Endothelial cell of umbilical vein (primary cell): ENCODE results near the gene IRF2. TPM values are rescaled to one million over a fixed set of nuclear protein-coding genes. Genes with fewer than 3 reads are reported as not detected.

Experiments used
- BruUV-seq: library from RNA; stranded (reverse); fragments of 400-500 nt; replicated peaks from 2 replicates; lab custom pipeline; 2021; lab: Mats Ljungman, UMichigan
- CTCF ChIA-PET: fragments of 300-600, 350-600 bp; sonication (Branson Sonifier 250); formaldehyde crosslinking; loops from one replicate; lab custom pipeline; 2021; ENCODE audit warnings: antibody characterized with exemption, inconsistent platforms; lab: Charles Lee
- POLR2A ChIA-PET: fragments of 300-600, 350-600 bp; sonication (Branson Sonifier 250); formaldehyde crosslinking; loops from one replicate; lab custom pipeline; 2021; ENCODE audit warnings: antibody characterized with exemption, inconsistent platforms; lab: Charles Lee
- DNase-seq: peaks from one replicate; pipeline ENCODE4 v3.0.0-alpha.2; 2011; ENCODE audit warnings: low read depth, low spot score
- FAIRE-seq: peaks from 2 replicates; lab custom pipeline; 2011; peaks lifted over from hg19 to GRCh38; lab: Jason Lieb, UNC
- H2AFZ ChIP-seq: 2 replicates; pipeline ENCODE4 v1.6.0; 2012; ENCODE audit warnings: low read depth, low read length, control low read depth, inconsistent platforms
- H3K27ac ChIP-seq: 2 replicates; pipeline ENCODE4 v1.5.1; 2011; ENCODE audit warnings: low read depth, mild to moderate bottlenecking, control low read depth, low read length, moderate library complexity; ENCODE audit not compliant: insufficient read depth
- H3K27me3 ChIP-seq, 2 experiments: 2 replicates each; pipeline versions ENCODE4 v1.6.0 to v1.6.1; 2011; ENCODE audit warnings: low read length in 2 of 2, mixed read lengths in 1 of 2; ENCODE audit not compliant: control insufficient read depth in 2 of 2, insufficient read depth in 2 of 2
- H3K36me3 ChIP-seq, 2 experiments: 2 replicates in 1 of 2; 3 replicates in 1 of 2; pipeline ENCODE4 v1.5.1; 2011; ENCODE audit warnings: low read length in 2 of 2, mild to moderate bottlenecking in 1 of 2, moderate library complexity in 1 of 2; ENCODE audit not compliant: control insufficient read depth in 2 of 2, insufficient read depth in 2 of 2; ENCODE audit errors: extremely low read depth in 1 of 2
- H3K4me1 ChIP-seq: 3 replicates; pipeline ENCODE4 v1.5.1; 2011; ENCODE audit warnings: mild to moderate bottlenecking, low read length; ENCODE audit not compliant: control insufficient read depth, insufficient read depth; ENCODE audit errors: extremely low read depth
- H3K4me2 ChIP-seq: 2 replicates; pipeline ENCODE4 v1.6.1; 2011; ENCODE audit warnings: low read length, control low read depth, mixed read lengths; ENCODE audit not compliant: insufficient read depth
- H3K4me3 ChIP-seq, 3 experiments: fragments of 200-600 bp in 1 of 3; sonication (generic), shearing (Covaris generic) in 1 of 3; replicated peaks in 1 of 3; 2 replicates each; pipeline ENCODE4 v1.5.1; 2011 to 2016; ENCODE audit warnings: control low read depth in 3 of 3, low read length in 3 of 3, mild to moderate bottlenecking in 2 of 3, inconsistent platforms in 1 of 3, low read depth in 1 of 3, moderate library complexity in 1 of 3; ENCODE audit not compliant: insufficient read depth in 1 of 3
- H3K79me2 ChIP-seq: 2 replicates; pipeline ENCODE4 v1.6.0; 2012; ENCODE audit warnings: low read length, inconsistent platforms; ENCODE audit not compliant: control insufficient read depth, insufficient read depth
- H3K9ac ChIP-seq: replicated peaks from 2 replicates; pipeline ENCODE3; 2011; ENCODE audit warnings: low read length, control low read depth; ENCODE audit not compliant: insufficient read depth; ENCODE audit errors: extremely low read depth
- H3K9me1 ChIP-seq: replicated peaks from 3 replicates; pipeline ENCODE4 v1.6.0; 2011; ENCODE audit warnings: mild to moderate bottlenecking, low read length; ENCODE audit not compliant: control insufficient read depth, insufficient read depth; ENCODE audit errors: extremely low read depth
- H3K9me3 ChIP-seq: replicated peaks from 2 replicates; pipeline ENCODE4 v1.5.1; 2012; ENCODE audit warnings: low read length, inconsistent platforms; ENCODE audit not compliant: control insufficient read depth, insufficient read depth
- H4K20me1 ChIP-seq: replicated peaks from 2 replicates; pipeline ENCODE3; 2011; ENCODE audit warnings: mild to moderate bottlenecking, low read length; ENCODE audit not compliant: control insufficient read depth, insufficient read depth; ENCODE audit errors: extremely low read depth
- EZH2 ChIP-seq: IDR thresholded peaks from 2 replicates; pipeline ENCODE4 v1.6.1; 2012; ENCODE audit warnings: borderline replicate concordance, low read depth, mild to moderate bottlenecking, moderate library complexity, low read length, inconsistent platforms; ENCODE audit not compliant: severe bottlenecking
- FOS ChIP-seq: IDR thresholded peaks from 2 replicates; pipeline ENCODE4 v1.6.1; 2011; ENCODE audit warnings: mild to moderate bottlenecking, low read length, moderate library complexity, borderline replicate concordance; ENCODE audit not compliant: insufficient read depth
- GATA2 ChIP-seq: IDR thresholded peaks from 2 replicates; pipeline ENCODE4 v1.7.0; 2011; ENCODE audit warnings: low read depth, mild to moderate bottlenecking, moderate library complexity, mixed read lengths, low read length; ENCODE audit not compliant: insufficient read length, insufficient read depth
- JUN ChIP-seq: IDR thresholded peaks from 2 replicates; pipeline ENCODE4 v1.6.1; 2011; ENCODE audit warnings: borderline replicate concordance, low read depth; ENCODE audit not compliant: insufficient read length, insufficient read depth
- MYC ChIP-seq: IDR thresholded peaks from one replicate; pipeline ENCODE4 v1.6.1; 2011; ENCODE audit warnings: mild to moderate bottlenecking, low read depth, low read length
- POLR2A ChIP-seq: IDR thresholded peaks from 2 replicates; pipeline ENCODE4 v1.6.1; 2012; ENCODE audit warnings: low read depth, mild to moderate bottlenecking, control low read depth, low read length
- POLR2AphosphoS5 ChIP-seq: IDR thresholded peaks from 2 replicates; pipeline ENCODE4 v1.6.1; 2012; ENCODE audit warnings: low read depth, mild to moderate bottlenecking, control low read depth, low read length, moderate library complexity; ENCODE audit not compliant: insufficient read depth
- dilution Hi-C: fragments of 300-500 bp; cut with MboI; formaldehyde crosslinking; loops from one replicate; pipeline ENCODE4 v1.15.0; 2019; ENCODE audit warnings: low sequenced_read_pairs; ENCODE audit not compliant: extremely low pct_ligation_motif_present
- intact Hi-C: fragments of 100-400 bp; cut with micrococcal nuclease; formaldehyde crosslinking; loops from one replicate; pipeline ENCODE4 v1.10.0; 2022
- polyA plus RNA-seq, 4 experiments: library from polyadenylated mRNA; depleted of rRNA in 3 of 4; stranded (reverse) in 3 of 4; unstranded in 1 of 4; fragments of >200 nt; gene quantifications; 2 replicates each; pipeline versions ENCODE4 v1.2.1 to v1.2.3, GENCODE V29; 2011 to 2012; ENCODE audit warnings: missing spikeins in 1 of 4
- total RNA-seq: library from RNA; stranded (reverse); gene quantifications from 2 replicates; pipeline ENCODE4 v1.2.3, GENCODE V29; 2021
- TF ChIP-seq, protein P1 (sequence below): IDR thresholded peaks from 2 replicates; pipeline ENCODE4 v1.6.1; 2011; ENCODE audit not compliant: insufficient read depth, insufficient read length
- TF ChIP-seq, protein P2 (sequence below), 2 donors: IDR thresholded peaks; 1 replicate in 1 of 2; 2 replicates in 1 of 2; pipeline ENCODE4 v1.5.1; 2011; ENCODE audit warnings: low read length in 2 of 2, mild to moderate bottlenecking in 2 of 2, moderate library complexity in 2 of 2, control low read depth in 1 of 2, inconsistent platforms in 1 of 2, low read depth in 1 of 2; ENCODE audit not compliant: insufficient read depth in 1 of 2; ENCODE audit errors: extremely low read depth in 1 of 2

Gene IRF2
- total and polyA plus RNA-seq, 2 donors (not counting 3 experiments of a cell fraction or from before 2014, with no cell fraction given): 26.9 to 27.6 TPM

DNA sequence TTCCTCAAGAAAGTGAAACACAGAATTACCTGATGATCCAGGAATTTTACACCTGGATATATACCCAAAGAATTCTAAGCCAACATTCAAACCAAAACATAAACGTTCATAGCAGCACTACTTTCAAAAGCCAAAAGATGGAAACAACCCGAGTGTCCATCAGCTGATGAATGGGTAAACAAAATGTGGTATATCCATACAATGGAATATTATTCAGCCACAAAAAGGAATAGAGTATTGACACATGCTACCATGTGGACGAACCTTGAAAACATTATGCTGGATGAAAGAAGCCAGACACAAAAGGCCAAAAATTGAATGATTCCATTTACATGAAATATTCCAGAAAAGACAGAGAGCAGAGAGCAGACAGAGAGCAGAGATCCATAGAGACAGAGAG is 52.0 kb downstream of the IRF2 start:
- no peak overlapping the region for H3K4me3 ChIP-seq
- no peaks in the 10 kb centered on the region for H3K9me1 ChIP-seq
- no peak overlapping the region for H3K27ac ChIP-seq
- intact Hi-C loops: no loop called here
- H3K36me3 ChIP-seq: peaks cover 7 to 15% of the 10 kb centered on the region in 2 experiments
- DNase-seq (no peak), FAIRE-seq (no peak)
- no TSS peak for BruUV-seq
- H2AFZ ChIP-seq: no peak overlapping the region
- H3K9me3 ChIP-seq: no peaks in the 10 kb centered on the region
- no peaks in the 10 kb centered on the region for H4K20me1 ChIP-seq
- peaks cover 10% of the 10 kb centered on the region for H3K4me1 ChIP-seq
- H3K27me3 ChIP-seq: no peaks in the 10 kb centered on the region
- POLR2A ChIA-PET: no interaction called here
- dilution Hi-C loops: no loop called here
- no peak overlapping the region for H3K9ac ChIP-seq
- TF ChIP-seq GATA2: no peak
- no peak for TF ChIP-seq FOS
- TF ChIP-seq POLR2AphosphoS5: no peak
- TF ChIP-seq EZH2: no peak
- TF ChIP-seq, protein P1, sequence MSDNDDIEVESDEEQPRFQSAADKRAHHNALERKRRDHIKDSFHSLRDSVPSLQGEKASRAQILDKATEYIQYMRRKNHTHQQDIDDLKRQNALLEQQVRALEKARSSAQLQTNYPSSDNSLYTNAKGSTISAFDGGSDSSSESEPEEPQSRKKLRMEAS: no peak
- TF ChIP-seq, protein P2, sequence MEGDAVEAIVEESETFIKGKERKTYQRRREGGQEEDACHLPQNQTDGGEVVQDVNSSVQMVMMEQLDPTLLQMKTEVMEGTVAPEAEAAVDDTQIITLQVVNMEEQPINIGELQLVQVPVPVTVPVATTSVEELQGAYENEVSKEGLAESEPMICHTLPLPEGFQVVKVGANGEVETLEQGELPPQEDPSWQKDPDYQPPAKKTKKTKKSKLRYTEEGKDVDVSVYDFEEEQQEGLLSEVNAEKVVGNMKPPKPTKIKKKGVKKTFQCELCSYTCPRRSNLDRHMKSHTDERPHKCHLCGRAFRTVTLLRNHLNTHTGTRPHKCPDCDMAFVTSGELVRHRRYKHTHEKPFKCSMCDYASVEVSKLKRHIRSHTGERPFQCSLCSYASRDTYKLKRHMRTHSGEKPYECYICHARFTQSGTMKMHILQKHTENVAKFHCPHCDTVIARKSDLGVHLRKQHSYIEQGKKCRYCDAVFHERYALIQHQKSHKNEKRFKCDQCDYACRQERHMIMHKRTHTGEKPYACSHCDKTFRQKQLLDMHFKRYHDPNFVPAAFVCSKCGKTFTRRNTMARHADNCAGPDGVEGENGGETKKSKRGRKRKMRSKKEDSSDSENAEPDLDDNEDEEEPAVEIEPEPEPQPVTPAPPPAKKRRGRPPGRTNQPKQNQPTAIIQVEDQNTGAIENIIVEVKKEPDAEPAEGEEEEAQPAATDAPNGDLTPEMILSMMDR (IDR thresholded peaks at IDR 0.05; ENCODE audit: extremely low read depth in 1 of 2, insufficient read depth in 1 of 2, low read depth in 1 of 2, low read length in 2 of 2): no peak
- no peak for TF ChIP-seq JUN
- TF ChIP-seq MYC: no peak
- TF ChIP-seq POLR2A: no peak
- CTCF ChIA-PET: no interaction called here
- H3K4me2 ChIP-seq: no peak overlapping the region
- peaks cover 4% of the 10 kb centered on the region for H3K79me2 ChIP-seq
